ENCODE data around the gene RRAS.

DNA sequence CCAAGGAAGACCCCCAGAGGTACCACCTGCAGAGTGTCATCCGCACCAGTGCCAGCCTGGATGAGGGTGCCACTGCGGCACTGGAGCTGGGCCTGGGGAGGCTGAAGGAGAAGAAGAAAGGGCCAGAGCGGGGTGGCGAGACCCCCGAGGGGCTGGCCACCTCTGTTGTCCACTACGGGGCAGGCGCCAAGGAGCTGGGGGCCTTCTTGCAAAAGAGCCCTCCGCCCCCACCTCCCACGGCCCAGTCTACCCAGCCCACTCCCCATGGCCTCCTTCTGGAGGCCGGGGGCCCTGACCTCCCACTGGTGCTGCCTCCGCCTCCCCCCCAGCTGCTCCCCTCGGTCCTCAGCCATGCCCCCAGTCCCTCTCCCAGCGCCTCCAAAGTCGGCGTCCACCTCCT lies 43.5 kb downstream of the RRAS start:
- TF ChIP-seq EZH2 (IDR thresholded peaks at IDR 0.05; ENCODE audit: borderline replicate concordance, insufficient read depth, low read length, poor library complexity, severe bottlenecking) (no peak), EP300 (conservative IDR thresholded peaks at IDR 0.05; ENCODE audit: poor library complexity, severe bottlenecking) (no peak), MXI1 (conservative IDR thresholded peaks at IDR 0.05; ENCODE audit: poor library complexity, severe bottlenecking) (no peak), SMC3 (conservative IDR thresholded peaks at IDR 0.05; ENCODE audit: poor library complexity) (no peak), POLR2AphosphoS5 (IDR thresholded peaks at IDR 0.05) (no peak), RAD21 (conservative IDR thresholded peaks at IDR 0.05) (no peak)
- TF ChIP-seq, protein P1, sequence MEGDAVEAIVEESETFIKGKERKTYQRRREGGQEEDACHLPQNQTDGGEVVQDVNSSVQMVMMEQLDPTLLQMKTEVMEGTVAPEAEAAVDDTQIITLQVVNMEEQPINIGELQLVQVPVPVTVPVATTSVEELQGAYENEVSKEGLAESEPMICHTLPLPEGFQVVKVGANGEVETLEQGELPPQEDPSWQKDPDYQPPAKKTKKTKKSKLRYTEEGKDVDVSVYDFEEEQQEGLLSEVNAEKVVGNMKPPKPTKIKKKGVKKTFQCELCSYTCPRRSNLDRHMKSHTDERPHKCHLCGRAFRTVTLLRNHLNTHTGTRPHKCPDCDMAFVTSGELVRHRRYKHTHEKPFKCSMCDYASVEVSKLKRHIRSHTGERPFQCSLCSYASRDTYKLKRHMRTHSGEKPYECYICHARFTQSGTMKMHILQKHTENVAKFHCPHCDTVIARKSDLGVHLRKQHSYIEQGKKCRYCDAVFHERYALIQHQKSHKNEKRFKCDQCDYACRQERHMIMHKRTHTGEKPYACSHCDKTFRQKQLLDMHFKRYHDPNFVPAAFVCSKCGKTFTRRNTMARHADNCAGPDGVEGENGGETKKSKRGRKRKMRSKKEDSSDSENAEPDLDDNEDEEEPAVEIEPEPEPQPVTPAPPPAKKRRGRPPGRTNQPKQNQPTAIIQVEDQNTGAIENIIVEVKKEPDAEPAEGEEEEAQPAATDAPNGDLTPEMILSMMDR (IDR thresholded peaks at IDR 0.05; ENCODE audit: poor library complexity, severe bottlenecking): no peak
- TF ChIP-seq, protein P2, sequence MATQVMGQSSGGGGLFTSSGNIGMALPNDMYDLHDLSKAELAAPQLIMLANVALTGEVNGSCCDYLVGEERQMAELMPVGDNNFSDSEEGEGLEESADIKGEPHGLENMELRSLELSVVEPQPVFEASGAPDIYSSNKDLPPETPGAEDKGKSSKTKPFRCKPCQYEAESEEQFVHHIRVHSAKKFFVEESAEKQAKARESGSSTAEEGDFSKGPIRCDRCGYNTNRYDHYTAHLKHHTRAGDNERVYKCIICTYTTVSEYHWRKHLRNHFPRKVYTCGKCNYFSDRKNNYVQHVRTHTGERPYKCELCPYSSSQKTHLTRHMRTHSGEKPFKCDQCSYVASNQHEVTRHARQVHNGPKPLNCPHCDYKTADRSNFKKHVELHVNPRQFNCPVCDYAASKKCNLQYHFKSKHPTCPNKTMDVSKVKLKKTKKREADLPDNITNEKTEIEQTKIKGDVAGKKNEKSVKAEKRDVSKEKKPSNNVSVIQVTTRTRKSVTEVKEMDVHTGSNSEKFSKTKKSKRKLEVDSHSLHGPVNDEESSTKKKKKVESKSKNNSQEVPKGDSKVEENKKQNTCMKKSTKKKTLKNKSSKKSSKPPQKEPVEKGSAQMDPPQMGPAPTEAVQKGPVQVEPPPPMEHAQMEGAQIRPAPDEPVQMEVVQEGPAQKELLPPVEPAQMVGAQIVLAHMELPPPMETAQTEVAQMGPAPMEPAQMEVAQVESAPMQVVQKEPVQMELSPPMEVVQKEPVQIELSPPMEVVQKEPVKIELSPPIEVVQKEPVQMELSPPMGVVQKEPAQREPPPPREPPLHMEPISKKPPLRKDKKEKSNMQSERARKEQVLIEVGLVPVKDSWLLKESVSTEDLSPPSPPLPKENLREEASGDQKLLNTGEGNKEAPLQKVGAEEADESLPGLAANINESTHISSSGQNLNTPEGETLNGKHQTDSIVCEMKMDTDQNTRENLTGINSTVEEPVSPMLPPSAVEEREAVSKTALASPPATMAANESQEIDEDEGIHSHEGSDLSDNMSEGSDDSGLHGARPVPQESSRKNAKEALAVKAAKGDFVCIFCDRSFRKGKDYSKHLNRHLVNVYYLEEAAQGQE (IDR thresholded peaks at IDR 0.05; ENCODE audit: borderline replicate concordance): no peak

Data from neural cell (in vitro differentiated cells).